H4 (cell line): Measurements from ENCODE around the gene NR4A3. TPM values are rescaled to one million over a fixed set of nuclear protein-coding genes. Genes with fewer than 3 reads are reported as not detected.

ENCODE experiments used
- DNase-seq: peaks from one replicate; pipeline ENCODE4 v3.0.0-alpha.2; 2015; ENCODE audit warnings: low spot score
- total RNA-seq: library from RNA; depleted of rRNA; stranded (reverse); fragments of >200 nt; shearing (Covaris generic); gene quantifications from 2 replicates; pipeline ENCODE4 v1.2.3, GENCODE V29; 2014; rRNA removed

NR4A3 gene
- total RNA-seq, 1 experiment from 2014 or later = 0.08 TPM

DNA sequence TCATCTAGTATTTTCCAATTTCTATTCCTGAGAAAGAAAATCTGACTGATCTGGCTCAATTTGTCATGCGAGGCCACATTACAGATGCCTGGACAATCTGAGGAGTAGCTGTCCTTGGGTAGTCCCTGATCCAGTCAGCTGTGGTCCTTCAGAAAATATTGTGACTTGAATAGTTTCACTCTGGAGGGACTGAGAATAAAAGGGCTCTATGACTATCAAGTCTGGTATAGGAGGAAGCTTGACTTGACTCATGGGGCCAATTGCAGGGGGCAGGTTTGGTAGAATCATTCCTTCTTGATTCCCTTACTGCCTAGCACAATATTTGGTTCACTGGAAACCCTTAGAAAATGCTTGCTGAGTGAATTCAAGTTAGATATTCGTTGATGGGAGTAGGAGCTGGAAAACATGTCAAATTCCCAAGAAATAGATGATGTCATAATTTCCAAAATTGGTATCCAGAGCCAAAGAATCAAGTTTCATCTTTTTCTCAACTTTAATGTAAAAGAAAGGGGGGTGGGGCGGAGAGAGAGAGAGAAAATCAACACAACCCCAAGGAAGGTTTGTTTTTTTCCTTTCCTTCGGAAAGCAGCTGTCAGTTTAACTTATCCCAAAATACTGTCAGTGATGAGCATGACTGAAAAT is 52.4 kb downstream of the NR4A3 start:
- no peak for DNase-seq

- no peak for DNase-seq
These were observed 54.5 kb downstream of the NR4A3 start for GRCh38 chr9:99876190-99876589.

DNA sequence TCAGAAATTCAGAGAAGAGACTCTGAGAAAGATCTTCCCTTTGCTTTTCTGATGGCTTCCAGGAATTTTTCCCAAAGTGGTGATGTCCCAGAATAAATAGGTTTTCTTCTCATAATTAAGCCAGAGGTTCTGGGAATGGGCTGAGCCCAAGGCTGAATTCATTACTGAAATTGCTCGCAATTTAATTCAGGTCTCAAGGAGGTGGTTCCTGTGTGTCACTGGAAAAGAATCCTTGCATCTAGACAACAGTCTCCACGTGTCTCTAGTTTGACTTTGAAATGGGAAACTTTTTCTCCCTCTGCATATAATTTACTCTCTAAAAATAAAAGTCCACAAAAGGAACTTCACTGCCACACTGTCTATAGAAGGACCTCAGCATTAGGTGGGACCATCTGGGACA is 57.0 kb downstream of the NR4A3 start:
- no peak for DNase-seq

- DNase-seq = no peak
These were observed 60.1 kb downstream of the NR4A3 start for GRCh38 chr9:99881769-99882168.

GRCh38 chr9:99885747-99886146 is 64.1 kb downstream of the NR4A3 start:
- no peak for DNase-seq

DNA sequence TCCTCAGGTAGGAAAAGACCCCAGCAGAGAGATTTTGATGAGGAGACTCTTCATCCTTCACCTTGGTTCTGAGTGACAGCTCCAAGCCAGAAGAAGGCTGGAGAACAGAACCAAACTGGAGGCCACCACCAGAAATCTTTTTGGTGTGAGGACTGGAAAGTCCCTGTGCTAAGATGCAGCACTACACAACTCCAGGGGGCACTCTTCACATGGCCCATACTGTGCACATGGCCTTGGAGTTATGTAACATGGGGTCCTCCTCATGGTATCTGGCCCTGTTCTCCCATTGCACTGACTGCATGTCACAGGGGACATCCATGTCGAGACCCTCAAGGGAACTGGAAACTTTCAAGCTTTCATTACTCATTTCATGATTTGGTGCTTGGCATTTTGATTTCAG is 67.4 kb downstream of the NR4A3 start:
- no peak for DNase-seq

DNA sequence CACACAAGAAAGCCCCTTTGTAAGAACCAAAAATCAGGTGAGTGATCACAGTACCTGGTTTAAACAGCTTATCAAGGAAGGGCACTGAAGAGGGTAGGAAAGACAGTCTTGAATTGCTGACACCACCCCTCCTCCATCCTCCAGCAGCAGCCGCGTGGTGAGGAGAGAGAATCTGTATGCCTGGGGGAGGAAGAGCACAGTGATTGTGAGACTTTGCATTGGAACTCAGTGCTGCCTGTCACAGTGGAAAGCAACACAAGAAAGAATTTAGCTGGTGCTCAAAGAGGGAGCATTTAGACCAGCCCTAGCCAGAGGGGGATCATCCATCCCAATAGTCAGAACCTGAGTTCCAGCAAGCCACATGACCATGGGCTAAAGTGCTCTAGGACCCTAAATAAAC is 73.1 kb downstream of the NR4A3 start:
- no peak for DNase-seq

DNA sequence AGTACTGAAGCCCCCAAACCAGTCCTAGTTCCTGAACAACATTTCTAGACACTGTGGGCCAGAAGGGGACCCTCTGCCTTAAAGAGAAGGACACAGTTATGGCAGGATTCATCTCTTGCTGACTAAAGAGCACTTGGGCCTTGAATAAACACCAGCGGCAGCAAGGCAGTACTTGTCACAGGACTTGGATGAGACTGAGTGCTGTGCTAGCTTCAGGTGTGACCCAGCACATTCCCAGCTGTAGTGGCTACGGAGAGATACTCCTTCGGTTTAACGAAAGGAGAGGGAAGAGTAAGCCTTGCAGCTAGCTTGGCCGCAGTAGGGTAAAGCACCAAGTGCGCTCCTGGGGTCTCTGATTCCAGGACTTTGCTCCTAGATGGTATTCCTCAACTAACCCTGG is 73.8 kb downstream of the NR4A3 start:
- DNase-seq = no peak

- no peak for DNase-seq
These were observed 74.4 kb downstream of the NR4A3 start for GRCh38 chr9:99896119-99896518.

- DNase-seq = no peak
These were observed 81.7 kb downstream of the NR4A3 start for GRCh38 chr9:99903393-99903792.

DNA sequence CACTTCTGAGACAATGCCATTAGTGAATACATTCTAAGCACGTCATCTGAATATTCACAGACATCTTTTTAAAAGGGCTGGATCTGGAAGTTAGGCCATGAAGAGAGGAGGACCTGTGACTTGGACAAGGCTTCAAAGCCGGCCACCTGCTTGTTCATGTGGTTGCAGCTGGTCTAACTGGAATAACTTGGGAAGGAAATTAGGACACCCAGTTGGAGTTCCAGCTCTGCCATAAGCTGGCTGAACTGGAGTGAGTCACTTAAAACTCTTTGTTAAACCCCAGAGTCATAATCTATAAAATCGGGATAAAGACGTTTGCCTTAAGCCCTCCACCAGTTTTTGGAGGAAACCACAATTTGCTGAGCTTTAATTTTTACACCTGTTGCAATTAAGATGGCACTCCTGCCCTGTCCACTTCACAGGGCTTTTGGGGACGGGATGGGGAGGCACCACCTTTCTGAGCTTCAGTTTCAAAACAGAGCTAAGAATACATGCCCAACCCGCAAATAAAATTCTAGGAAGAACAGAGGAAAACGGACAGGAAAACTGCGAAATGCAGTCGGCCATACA is 84.2 kb downstream of the NR4A3 start:
- DNase-seq = no peak

DNA sequence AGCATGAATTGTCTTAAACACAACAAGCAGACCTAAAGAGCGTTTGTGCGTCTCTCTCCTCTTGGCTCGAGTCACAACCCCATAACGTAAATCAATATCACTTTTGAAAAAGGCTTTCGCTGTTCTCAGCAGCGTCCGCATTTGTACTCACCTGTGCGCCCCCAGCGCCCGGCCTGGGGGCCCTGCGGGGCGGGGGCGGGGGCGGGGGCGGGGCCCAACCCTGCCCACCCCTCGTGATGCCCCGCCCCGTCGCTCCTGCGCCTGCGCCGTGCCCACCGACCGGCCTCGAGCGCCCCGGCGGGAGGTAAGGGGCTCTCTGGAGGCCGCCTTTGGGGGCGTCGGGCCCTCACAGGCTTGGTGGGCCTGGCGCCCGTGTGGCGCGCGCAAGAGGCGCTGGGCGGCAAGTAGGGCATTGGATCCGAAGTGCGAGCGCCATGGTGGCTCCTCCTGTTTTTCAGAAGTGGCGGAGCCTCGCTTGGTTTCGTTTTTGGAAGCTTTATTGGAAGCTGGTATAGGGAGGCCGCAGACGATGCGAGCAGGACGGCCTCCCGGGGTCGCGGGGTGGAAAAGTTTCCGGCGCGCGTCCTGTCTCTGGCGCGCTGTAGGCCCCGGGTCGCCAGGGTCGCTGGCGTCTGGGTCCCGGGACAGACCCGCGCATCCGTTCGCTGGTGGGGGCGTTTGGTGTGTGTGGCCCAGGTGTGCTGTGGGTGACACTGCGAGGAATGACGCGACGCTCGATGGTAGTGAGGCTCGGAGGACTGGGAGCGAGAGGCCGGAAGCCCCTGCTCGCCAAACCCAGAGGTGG is 84.9 kb downstream of the NR4A3 start, which contains the start of gene STX17:
TSS of gene STX17 (plus strand) at position 252 of the 805 bp plus-strand sequence. CDS start 8,586 bp downstream, outside the sequence.
- peak; percentile 61 for DNase-seq

DNA sequence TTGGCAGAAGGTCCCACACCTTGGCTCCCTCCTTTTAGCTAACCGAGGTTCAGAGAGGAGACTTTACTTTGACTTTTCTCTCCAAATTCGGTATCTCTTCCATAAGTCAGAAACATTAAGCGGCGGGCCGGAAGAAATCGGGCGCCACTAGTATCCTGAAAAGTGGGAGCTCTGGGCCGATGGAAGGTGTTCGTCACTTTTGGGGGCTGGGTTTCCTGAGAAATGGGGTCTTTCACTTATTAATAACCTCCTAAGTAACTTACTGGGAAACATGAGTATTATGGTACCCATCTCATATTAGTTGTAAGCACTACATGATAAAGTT is 85.5 kb downstream of the NR4A3 start:
- no peak for DNase-seq

- no peak for DNase-seq
These were observed 89.9 kb downstream of the NR4A3 start for GRCh38 chr9:99911600-99911999.

Other genes with a start within 250 kb of the NR4A3 start
- gene STX17, start 84.8 kb downstream of the NR4A3 start, total RNA-seq = 14.2 and 17.9 TPM in 2 replicates